ENCODE data around the gene RTL10.

RTL10 gene

GRCh38 chr22:19876314-19876940 is 21.8 kb upstream of the RTL10 start:
- DNase-seq (ENCODE audit: low read depth in 2 of 2) = no peak

GRCh38 chr22:19875531-19876313 is 21.0 kb upstream of the RTL10 start:
- no peak for DNase-seq (ENCODE audit: low read depth in 2 of 2)

GRCh38 chr22:19875061-19875530 is 20.4 kb upstream of the RTL10 start:
- DNase-seq (ENCODE audit: low read depth in 2 of 2) = no peak

DNA sequence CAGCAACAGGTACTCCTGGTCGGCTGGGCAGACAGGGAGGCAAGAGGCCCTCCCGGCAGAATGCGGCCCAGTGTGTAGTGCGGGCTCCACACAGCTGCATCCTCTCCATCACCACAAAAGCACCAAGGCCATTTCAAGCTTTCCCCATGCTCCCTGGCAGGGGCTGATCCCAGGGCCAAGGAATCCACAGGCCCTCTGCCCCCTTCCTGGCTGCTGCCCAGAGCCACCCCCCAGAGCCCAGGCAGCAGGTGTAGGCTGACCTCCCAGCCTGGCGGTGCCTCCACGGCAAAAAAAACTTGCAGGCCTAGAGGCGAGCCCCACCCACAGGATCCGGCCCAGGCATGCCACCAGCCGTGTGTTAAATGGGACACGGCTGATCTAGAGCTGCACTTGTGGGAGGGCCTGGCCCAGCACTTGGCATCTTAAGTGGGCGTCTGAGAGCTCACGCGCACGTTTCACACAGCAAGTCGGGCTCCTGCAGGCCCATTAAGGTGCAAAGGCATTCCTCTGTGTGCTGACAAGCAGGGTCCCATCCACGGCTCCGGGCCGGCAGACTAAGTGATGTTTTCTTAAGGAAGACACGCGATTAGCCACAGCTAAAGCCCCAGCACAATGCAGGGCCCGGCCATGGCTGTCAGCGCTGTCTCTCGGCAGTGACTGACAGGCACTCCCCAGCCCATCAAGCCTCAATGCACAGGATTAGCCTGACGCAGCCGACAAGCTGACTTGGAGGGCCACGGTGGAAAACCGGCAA is 19.8 kb upstream of the RTL10 start:
- DNase-seq (ENCODE audit: low read depth in 2 of 2) = peak in 1 of 2 donors; percentile 29

GRCh38 chr22:19873960-19874306 is 19.3 kb upstream of the RTL10 start:
- DNase-seq (ENCODE audit: low read depth in 2 of 2) = no peak

DNA sequence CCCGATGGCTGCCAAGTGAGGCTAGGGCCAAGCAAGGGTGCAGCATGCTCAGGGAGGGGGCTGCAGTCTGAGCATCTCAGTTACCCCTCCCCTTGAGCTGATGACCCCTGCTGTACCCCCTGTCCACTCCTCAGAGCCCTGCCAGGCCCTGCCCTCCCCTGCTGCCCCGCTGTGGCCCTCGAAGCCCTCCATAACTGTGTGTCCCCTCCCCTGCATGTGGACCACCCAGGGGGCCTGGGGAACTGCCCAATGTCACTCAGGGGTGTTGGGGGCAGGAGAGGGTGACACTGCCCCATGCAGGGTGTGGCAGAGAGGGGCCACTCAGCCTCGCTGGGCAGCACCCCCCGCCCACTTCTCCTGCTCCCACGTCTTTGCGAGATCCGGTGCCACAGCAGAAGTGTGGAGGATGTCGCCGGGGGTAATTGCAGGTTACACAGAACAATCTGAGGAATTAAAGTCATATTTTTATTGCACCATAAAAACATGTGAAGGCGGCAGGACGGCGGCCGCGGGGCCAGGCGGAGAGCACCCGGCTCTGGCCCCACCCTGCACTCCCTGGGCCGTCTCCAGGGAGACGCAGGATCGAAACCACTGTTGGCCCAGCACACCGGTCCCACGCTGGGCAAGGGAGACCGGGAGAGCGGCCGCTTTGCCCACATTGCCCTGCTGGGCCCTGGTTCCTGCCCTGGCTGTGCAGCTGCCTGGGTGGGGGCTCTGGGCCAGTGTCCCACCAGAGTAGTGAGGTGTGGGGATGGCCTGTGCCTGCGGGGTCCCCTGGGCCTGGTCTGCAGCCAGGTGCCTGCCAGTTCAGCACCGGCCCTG is 18.7 kb upstream of the RTL10 start:
- DNase-seq (ENCODE audit: low read depth in 2 of 2) = no peak

- DNase-seq (ENCODE audit: low read depth in 2 of 2) = no peak
Measured at GRCh38 chr22:19872779-19873137, 18.1 kb upstream of the RTL10 start.

DNA sequence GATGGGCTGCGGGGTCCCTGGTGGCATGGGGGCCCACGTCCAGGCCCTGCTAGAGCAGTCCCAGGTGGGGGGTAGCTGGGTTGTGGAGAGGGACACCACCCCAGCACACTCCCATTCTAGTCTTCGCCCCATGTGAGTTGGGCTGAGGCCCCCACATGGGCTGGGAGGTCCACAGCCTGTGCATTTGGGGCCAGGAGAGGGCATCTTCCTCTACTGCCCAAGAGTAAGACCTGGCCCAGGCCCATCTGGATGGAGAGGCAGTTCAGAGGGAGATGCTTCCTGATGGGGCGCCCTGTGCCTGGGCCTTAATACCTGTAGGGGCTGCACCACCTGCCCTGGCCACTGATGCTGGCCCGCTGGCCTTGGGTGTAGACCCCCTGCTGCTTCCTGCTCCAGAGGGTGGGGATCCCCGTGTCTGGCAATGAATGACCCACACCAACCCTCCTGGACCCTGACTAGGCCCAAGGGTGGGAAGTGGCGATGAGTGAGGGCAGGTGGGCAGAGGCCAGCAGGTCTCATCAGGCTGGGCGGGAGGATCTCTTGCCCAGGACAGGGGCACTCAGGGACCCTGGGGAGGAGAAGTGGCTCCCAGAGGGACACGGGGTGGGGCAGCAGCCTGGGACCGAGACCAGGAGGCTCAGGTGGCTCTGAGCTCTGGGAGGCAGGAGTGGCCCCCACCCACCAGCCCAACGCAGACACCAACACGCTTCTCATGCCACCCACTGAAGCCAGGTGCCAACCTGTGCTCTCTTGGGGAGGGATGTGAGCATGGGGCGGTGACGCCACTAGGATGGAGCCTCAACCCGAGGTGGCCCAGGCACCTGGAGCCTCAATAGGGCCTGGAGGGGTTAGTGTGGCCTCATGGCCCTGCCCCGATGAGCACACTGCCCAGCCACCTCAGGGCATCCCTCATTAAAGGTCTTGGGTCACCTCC is 17.4 kb upstream of the RTL10 start:
- no peak for DNase-seq (ENCODE audit: low read depth in 2 of 2)

- DNase-seq (ENCODE audit: low read depth in 2 of 2) = no peak
Measured at GRCh38 chr22:19871023-19871844, 16.6 kb upstream of the RTL10 start.

- no peak for DNase-seq (ENCODE audit: low read depth in 2 of 2)
Measured at GRCh38 chr22:19870153-19871022, 15.7 kb upstream of the RTL10 start.

GRCh38 chr22:19869497-19870152 is 15.0 kb upstream of the RTL10 start:
- no peak for DNase-seq (ENCODE audit: low read depth in 2 of 2)

DNA sequence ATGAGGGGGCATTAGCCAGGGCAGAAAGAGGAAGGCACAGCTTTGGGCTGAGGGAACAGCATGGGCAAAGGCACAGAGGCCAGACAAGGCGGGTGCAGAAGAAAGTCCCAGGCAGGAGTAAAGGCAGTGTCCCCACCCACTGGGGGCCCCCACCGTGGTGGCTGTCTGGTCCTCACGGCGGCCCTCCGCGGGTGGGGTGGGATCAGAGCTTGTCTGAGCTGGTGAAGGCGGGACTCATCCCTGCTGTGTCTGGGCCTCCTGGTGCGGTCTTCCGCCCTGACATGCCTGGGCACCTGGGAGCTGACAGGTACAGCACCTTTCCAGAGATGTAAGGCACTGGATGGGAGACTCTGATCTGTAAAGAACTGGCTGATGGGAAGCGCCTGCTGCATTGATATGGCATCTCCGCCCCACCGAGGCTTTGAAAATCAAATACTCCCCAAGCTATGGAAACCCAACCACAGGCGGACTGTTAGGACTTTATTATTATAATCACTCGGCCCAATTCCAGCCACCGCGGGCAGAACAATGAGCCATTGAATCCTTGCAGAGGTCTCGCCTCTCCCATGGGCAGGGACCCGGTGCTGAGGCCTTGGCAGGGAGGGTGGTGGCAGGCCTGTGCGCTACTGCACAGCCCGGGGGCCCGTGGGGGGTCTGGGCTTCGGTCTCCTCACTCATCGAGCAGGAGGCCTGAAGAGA is 14.2 kb upstream of the RTL10 start:
- no peak for DNase-seq (ENCODE audit: low read depth in 2 of 2)

DNA sequence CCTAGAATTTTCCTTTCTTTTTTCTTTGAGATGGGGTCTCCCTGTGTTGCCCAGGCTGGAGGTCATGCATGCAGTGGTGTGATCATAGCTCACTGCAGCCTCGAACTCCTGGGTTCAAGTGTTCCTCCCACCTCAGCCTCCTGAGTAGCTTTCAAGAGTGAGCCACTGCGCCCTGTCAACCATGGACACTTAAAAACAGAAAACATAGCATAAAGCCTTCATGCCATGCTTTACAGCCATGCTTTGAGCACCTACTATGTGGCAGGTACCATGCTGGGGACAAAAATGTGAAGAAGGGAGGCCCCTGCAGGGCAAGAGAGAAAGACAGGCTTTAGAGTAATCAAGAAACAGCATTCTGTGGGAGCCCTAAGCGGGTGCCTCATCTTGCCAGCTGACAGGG is 13.7 kb upstream of the RTL10 start:
- no peak for DNase-seq (ENCODE audit: low read depth in 2 of 2)

DNA sequence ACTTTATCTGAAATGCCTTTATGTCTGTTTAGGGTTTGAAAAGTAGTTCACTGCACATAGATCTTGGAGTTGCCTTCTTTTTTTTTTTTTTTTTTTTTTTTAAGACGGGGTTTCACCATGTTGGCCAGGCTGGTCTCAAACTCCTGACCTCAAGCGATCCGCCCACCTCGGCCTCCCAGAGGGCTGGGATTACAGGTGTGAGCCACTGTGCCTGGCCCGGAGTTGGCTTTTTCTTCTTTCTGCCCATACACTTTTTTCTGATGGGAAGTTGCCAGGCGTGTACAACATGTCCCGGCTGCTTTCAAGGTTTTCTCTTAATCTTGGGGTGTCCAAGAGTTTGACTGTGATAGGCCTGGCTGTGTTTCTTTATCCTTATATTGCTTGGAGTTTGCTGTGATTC is 12.9 kb upstream of the RTL10 start:
- DNase-seq (ENCODE audit: low read depth in 2 of 2) = no peak

- DNase-seq (ENCODE audit: low read depth in 2 of 2) = no peak
Measured at GRCh38 chr22:19866665-19867009, 12.0 kb upstream of the RTL10 start.

- DNase-seq (ENCODE audit: low read depth in 2 of 2) = no peak
Measured at GRCh38 chr22:19865141-19865829, 10.6 kb upstream of the RTL10 start.

- no peak for DNase-seq (ENCODE audit: low read depth in 2 of 2)
Measured at GRCh38 chr22:19864538-19865106, 9.9 kb upstream of the RTL10 start.

All from stimulated activated CD8-positive, alpha-beta memory T cell treated with anti-CD3 and anti-CD28 coated beads, Interleukin-7, amount 100 ng/mL, for 4 hours (primary cell).